HG03520 (cell line): ENCODE results near the gene CRIP1.

ENCODE experiments used
- ATAC-seq: cut with Tn5 transposase; IDR thresholded peaks from one replicate; pipeline ENCODE4 v1.9.1; 2021; ENCODE audit warnings: mild to moderate bottlenecking, moderate library complexity; ENCODE audit not compliant: unreplicated experiment

Gene CRIP1

GRCh38 chr14:105480199-105480746 lies 6.4 kb upstream of the CRIP1 start:
- ATAC-seq = no peak

- peak; percentile 44 for ATAC-seq
These were observed 5.6 kb upstream of the CRIP1 start for GRCh38 chr14:105480807-105481801.

GRCh38 chr14:105481886-105482457 lies 4.7 kb upstream of the CRIP1 start:
- peak; percentile 44 for ATAC-seq

- ATAC-seq = no peak
These were observed 4.1 kb upstream of the CRIP1 start for GRCh38 chr14:105482486-105483110.

- ATAC-seq = no peak
These were observed 3.2 kb upstream of the CRIP1 start for GRCh38 chr14:105483300-105484068.

- ATAC-seq = no peak
These were observed 2.4 kb upstream of the CRIP1 start for GRCh38 chr14:105484069-105484996.

GRCh38 chr14:105484997-105485393 lies 1.7 kb upstream of the CRIP1 start:
- no peak for ATAC-seq

GRCh38 chr14:105485739-105486162 lies 935 bp upstream of the CRIP1 start:
- no peak for ATAC-seq

GRCh38 chr14:105486974-105487448 lies 325 bp downstream of the CRIP1 start:
- no peak for ATAC-seq

GRCh38 chr14:105487449-105487985 lies 831 bp downstream of the CRIP1 start:
- no peak for ATAC-seq

GRCh38 chr14:105487986-105488777 lies 1.5 kb downstream of the CRIP1 start:
- no peak for ATAC-seq

GRCh38 chr14:105488781-105489541 lies 2.3 kb downstream of the CRIP1 start:
- no peak for ATAC-seq

GRCh38 chr14:105489542-105490266 lies 3.0 kb downstream of the CRIP1 start:
- no peak for ATAC-seq

GRCh38 chr14:105490267-105490571 lies 3.5 kb downstream of the CRIP1 start:
- ATAC-seq = peak; percentile 2

- peak; percentile 57 for ATAC-seq
These were observed 4.1 kb downstream of the CRIP1 start, which contains the start of gene TEDC1 for GRCh38 chr14:105490572-105491365. Gene TEDC1 (plus strand): TSS chr14:105491246. CDS start chr14:105491376, 130 bp downstream.

- no peak for ATAC-seq
These were observed 4.8 kb downstream of the CRIP1 start for GRCh38 chr14:105491366-105491973.
